GM19324 (cell line): ENCODE results near the gene MAFF.
A peak's percentile ranks its signal among the peaks of the same experiment; 100 is the strongest.

Source experiments
- ATAC-seq: cut with Tn5 transposase; IDR thresholded peaks from one replicate; pipeline ENCODE4 v1.9.1; 2021; ENCODE audit warnings: mild to moderate bottlenecking, moderate library complexity; ENCODE audit not compliant: unreplicated experiment, low FRiP score

Gene MAFF

GRCh38 chr22:38203090-38203810, 1.5 kb downstream of the MAFF start:
- no peak for ATAC-seq

GRCh38 chr22:38203855-38204514, 2.2 kb downstream of the MAFF start:
- no peak for ATAC-seq

GRCh38 chr22:38204784-38205183, 3.0 kb downstream of the MAFF start:
- ATAC-seq: no peak

- ATAC-seq: no peak
Measured at GRCh38 chr22:38205261-38206128, 3.7 kb downstream of the MAFF start.

GRCh38 chr22:38207898-38208432, 6.2 kb downstream of the MAFF start:
- no peak for ATAC-seq

GRCh38 chr22:38208551-38208968, 6.8 kb downstream of the MAFF start:
- no peak for ATAC-seq

GRCh38 chr22:38211556-38211955, 9.8 kb downstream of the MAFF start:
- ATAC-seq: no peak

GRCh38 chr22:38212442-38212841, 10.6 kb downstream of the MAFF start:
- ATAC-seq: no peak

- ATAC-seq: no peak
Measured at GRCh38 chr22:38213319-38213989, 11.7 kb downstream of the MAFF start.

GRCh38 chr22:38213990-38214301, 12.2 kb downstream of the MAFF start:
- peak; percentile 9 for ATAC-seq

- peak; percentile 61 for ATAC-seq
Measured at GRCh38 chr22:38214302-38215056, 12.7 kb downstream of the MAFF start.

- no peak for ATAC-seq
Measured at GRCh38 chr22:38215156-38216038, 13.6 kb downstream of the MAFF start.

GRCh38 chr22:38218661-38219622, 17.1 kb downstream of the MAFF start:
- no peak for ATAC-seq

GRCh38 chr22:38219632-38220031, 17.8 kb downstream of the MAFF start:
- ATAC-seq: no peak

GRCh38 chr22:38220163-38220562, 18.4 kb downstream of the MAFF start:
- ATAC-seq: no peak

- no peak for ATAC-seq
Measured at GRCh38 chr22:38220653-38221386, 19.0 kb downstream of the MAFF start.

- no peak for ATAC-seq
Measured at GRCh38 chr22:38221407-38221806, 19.6 kb downstream of the MAFF start.
